HEK293T (cell line): ENCODE data around the gene CCDC171.

Source experiments
- CTCF ChIA-PET: fragments of 350-600 bp; formaldehyde crosslinking; extraction: SDS; loops from one replicate; lab custom pipeline; 2021; ENCODE audit warnings: antibody characterized with exemption, inconsistent platforms; lab: Yijun Ruan, JAX
- POLR2A ChIA-PET: fragments of 350-600 bp; formaldehyde crosslinking; extraction: SDS; loops from one replicate; lab custom pipeline; 2020; ENCODE audit warnings: antibody characterized with exemption, inconsistent platforms; lab: Yijun Ruan, JAX
- DNase-seq: peaks from one replicate; pipeline ENCODE4 v3.0.0; 2012; ENCODE audit warnings: mixed read lengths; ENCODE audit errors: extremely low spot score
- ARNT ChIP-seq: fragments of 450-650 bp; IDR thresholded peaks from 2 replicates; pipeline ENCODE4 v1.6.1; 2017; ENCODE audit warnings: mild to moderate bottlenecking
- BHLHE40 ChIP-seq: fragments of 450-650 bp; IDR thresholded peaks from 2 replicates; pipeline ENCODE4 v1.6.1; 2016; ENCODE audit warnings: mild to moderate bottlenecking, moderate library complexity, borderline replicate concordance
- CTBP1 ChIP-seq: fragments of 450-650 bp; IDR thresholded peaks from 2 replicates; pipeline ENCODE4 v1.6.1; 2016; ENCODE audit warnings: borderline replicate concordance
- ELF4 ChIP-seq: fragments of 450-650 bp; IDR thresholded peaks from 2 replicates; pipeline ENCODE4 v1.6.1; 2017; ENCODE audit warnings: antibody characterized with exemption
- FOXA1 ChIP-seq: fragments of 450-650 bp; IDR thresholded peaks from 2 replicates; pipeline ENCODE4 v1.6.1; 2016; ENCODE audit warnings: mild to moderate bottlenecking
- FOXK2 ChIP-seq: fragments of 450-650 bp; IDR thresholded peaks from 2 replicates; pipeline ENCODE4 v1.6.1; 2016; ENCODE audit warnings: mild to moderate bottlenecking
- FOXM1 ChIP-seq: fragments of 450-650 bp; IDR thresholded peaks from 2 replicates; pipeline ENCODE4 v1.6.1; 2017; ENCODE audit warnings: mild to moderate bottlenecking, borderline replicate concordance
- HDGF ChIP-seq: fragments of 450-650 bp; IDR thresholded peaks from 2 replicates; pipeline ENCODE4 v1.6.1; 2017; ENCODE audit warnings: antibody characterized with exemption, borderline replicate concordance
- L3MBTL2 ChIP-seq: fragments of 450-650 bp; conservative IDR thresholded peaks from 2 replicates; pipeline ENCODE4 v1.6.1; 2016; ENCODE audit warnings: mild to moderate bottlenecking
- LEF1 ChIP-seq: fragments of 450-650 bp; IDR thresholded peaks from 2 replicates; pipeline ENCODE4 v1.6.1; 2017; ENCODE audit warnings: mild to moderate bottlenecking, borderline replicate concordance
- NFRKB ChIP-seq: fragments of 450-650 bp; IDR thresholded peaks from 2 replicates; pipeline ENCODE4 v1.6.1; 2016; ENCODE audit warnings: mild to moderate bottlenecking, moderate library complexity
- PKNOX1 ChIP-seq: fragments of 450-650 bp; IDR thresholded peaks from 2 replicates; pipeline ENCODE4 v1.6.1; 2016
- SP1 ChIP-seq: fragments of 450-650 bp; IDR thresholded peaks from 2 replicates; pipeline ENCODE4 v1.6.1; 2017
- SUZ12 ChIP-seq: fragments of 450-650 bp; IDR thresholded peaks from 2 replicates; pipeline ENCODE4 v1.6.1; 2016; ENCODE audit warnings: mild to moderate bottlenecking
- TARDBP ChIP-seq: fragments of 450-650 bp; IDR thresholded peaks from 2 replicates; pipeline ENCODE4 v1.6.1; 2016
- ZNF384 ChIP-seq: fragments of 450-650 bp; IDR thresholded peaks from 2 replicates; pipeline ENCODE4 v1.6.1; 2016

CCDC171 gene

GRCh38 chr9:15846611-15847010 lies 293.8 kb downstream of the CCDC171 start:
- TF ChIP-seq LEF1 (no peak), HDGF (no peak), TARDBP (no peak), ARNT (no peak), SP1 (no peak), BHLHE40 (no peak), ELF4 (no peak), FOXK2 (no peak), FOXA1 (no peak), PKNOX1 (no peak), SUZ12 (no peak), L3MBTL2 (no peak)
- DNase-seq = no peak
- POLR2A ChIA-PET = no interaction called here
- CTCF ChIA-PET = no interaction called here

- TF ChIP-seq FOXA1 (no peak), ZNF384 (no peak), PKNOX1 (no peak), FOXK2 (no peak)
- CTCF ChIA-PET = interaction anchor here (0.6 kb wide), 1 partner anchor 220 kb away, joined by 3 read pairs; no protein-coding TSS in a partner anchor
- POLR2A ChIA-PET = no interaction called here
- DNase-seq = no peak
Measured at GRCh38 chr9:15849871-15850270, 297.0 kb downstream of the CCDC171 start.

- TF ChIP-seq FOXK2 = no peak
- TF ChIP-seq ELF4 = no peak
- TF ChIP-seq SP1 = no peak
- no peak for TF ChIP-seq LEF1
- TF ChIP-seq PKNOX1 = no peak
- TF ChIP-seq ARNT = no peak
- no peak for TF ChIP-seq NFRKB
- no peak for TF ChIP-seq TARDBP
- no peak for TF ChIP-seq BHLHE40
- TF ChIP-seq L3MBTL2 = no peak
- TF ChIP-seq CTBP1 = no peak
- TF ChIP-seq ZNF384 = no peak
- TF ChIP-seq SUZ12 = no peak
- no peak for TF ChIP-seq HDGF
- TF ChIP-seq FOXA1 = no peak
- ChIA-PET CTCF (interaction anchor here (0.5 kb wide), 1 partner anchor 85 kb away, joined by 3 read pairs; no protein-coding TSS in a partner anchor), POLR2A (no interaction called here)
- DNase-seq = no peak
Measured at GRCh38 chr9:15851766-15852165, 298.9 kb downstream of the CCDC171 start.

- no peak for DNase-seq
- POLR2A ChIA-PET = no interaction called here
- TF ChIP-seq ARNT = no peak
- no peak for TF ChIP-seq FOXA1
- TF ChIP-seq NFRKB = no peak
- no peak for TF ChIP-seq SP1
- TF ChIP-seq LEF1 = no peak
- no peak for TF ChIP-seq FOXM1
- no peak for TF ChIP-seq BHLHE40
- no peak for TF ChIP-seq L3MBTL2
- CTCF ChIA-PET = interaction anchor here (0.5 kb wide), 1 partner anchor 559 kb away, joined by 3 read pairs; no protein-coding TSS in a partner anchor
Measured at GRCh38 chr9:15856591-15856990, 303.7 kb downstream of the CCDC171 start.

- DNase-seq = no peak
- ChIA-PET POLR2A (no interaction called here), CTCF (no interaction called here)
- TF ChIP-seq NFRKB = no peak
- TF ChIP-seq BHLHE40 = no peak
- TF ChIP-seq TARDBP = no peak
Measured at GRCh38 chr9:15867334-15867733, 314.5 kb downstream of the CCDC171 start.

- TF ChIP-seq SP1 = no peak
- no peak for TF ChIP-seq FOXM1
- TF ChIP-seq TARDBP = no peak
- TF ChIP-seq SUZ12 = no peak
- no peak for TF ChIP-seq L3MBTL2
- no peak for TF ChIP-seq CTBP1
- TF ChIP-seq ZNF384 = no peak
- no peak for TF ChIP-seq LEF1
- no peak for TF ChIP-seq PKNOX1
- no peak for TF ChIP-seq BHLHE40
- no peak for TF ChIP-seq ARNT
- TF ChIP-seq ELF4 = no peak
- TF ChIP-seq FOXK2 = no peak
- no peak for TF ChIP-seq FOXA1
- TF ChIP-seq HDGF = no peak
- no peak for TF ChIP-seq NFRKB
- no peak for DNase-seq
- POLR2A ChIA-PET = no interaction called here
- CTCF ChIA-PET = no interaction called here
Measured at GRCh38 chr9:15867988-15868387, 315.1 kb downstream of the CCDC171 start.
